Breast epithelium (tissue), 3 donors: ENCODE results near the gene TTLL11.

ENCODE experiments used
- POLR2A ChIP-seq: fragments of 450-650 bp; IDR thresholded peaks from one replicate; pipeline ENCODE4 v1.6.1; 2016; ENCODE audit warnings: antibody characterized with exemption, mild to moderate bottlenecking, moderate library complexity
- TF ChIP-seq, protein P1 (sequence below), 3 donors: fragments of 450-650 bp; IDR thresholded peaks; one replicate each; pipeline ENCODE4 v1.5.1; 2016 to 2017; ENCODE audit warnings: antibody characterized with exemption in 3 of 3, mild to moderate bottlenecking in 3 of 3, moderate library complexity in 3 of 3

DNA sequence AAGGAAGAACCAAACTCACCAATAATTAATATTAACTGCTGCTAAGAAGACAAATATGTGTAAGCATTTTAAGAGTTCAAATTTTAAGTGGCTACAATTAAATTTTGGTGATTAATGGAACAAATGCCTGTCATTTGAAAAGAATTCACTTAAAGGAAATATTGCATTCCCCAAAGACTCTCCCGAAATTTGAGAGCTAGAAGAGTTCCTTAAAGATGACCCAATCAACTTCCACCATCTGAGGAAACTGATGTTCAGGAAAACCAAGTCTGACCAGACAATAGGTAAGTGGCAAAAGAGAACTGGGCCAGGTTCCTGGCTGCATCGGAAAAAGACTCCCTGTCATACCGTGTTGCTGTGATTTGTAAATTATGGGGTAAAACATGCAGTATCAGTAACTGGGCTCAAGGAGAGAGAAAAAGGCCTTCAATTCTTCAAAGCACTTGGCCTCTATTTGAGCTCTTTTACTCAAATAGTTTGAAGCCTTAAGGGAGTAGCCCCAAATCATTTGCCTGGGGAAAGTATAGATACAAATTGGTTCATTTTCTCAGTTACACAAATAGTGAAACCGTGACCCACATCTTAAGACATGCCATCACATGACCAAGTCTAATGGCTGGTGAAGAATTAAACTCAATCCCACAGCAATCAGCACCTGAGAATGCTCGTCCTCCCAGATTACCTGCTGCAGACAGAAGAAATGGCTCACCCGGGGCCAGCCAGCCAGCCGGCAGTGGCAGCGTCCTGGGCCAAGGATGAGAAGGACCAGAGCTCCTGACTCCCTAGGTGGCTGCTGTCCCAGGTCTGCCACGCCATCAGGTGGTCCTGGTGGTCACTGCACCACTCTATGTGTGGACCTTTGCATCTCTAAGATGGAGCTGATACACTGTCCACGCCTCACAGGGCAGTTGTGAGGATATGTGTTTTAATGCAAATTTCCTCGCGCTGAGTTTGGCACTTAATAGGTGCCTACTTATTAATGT is 162.9 kb downstream of the TTLL11 start:
- TF ChIP-seq, protein P1, sequence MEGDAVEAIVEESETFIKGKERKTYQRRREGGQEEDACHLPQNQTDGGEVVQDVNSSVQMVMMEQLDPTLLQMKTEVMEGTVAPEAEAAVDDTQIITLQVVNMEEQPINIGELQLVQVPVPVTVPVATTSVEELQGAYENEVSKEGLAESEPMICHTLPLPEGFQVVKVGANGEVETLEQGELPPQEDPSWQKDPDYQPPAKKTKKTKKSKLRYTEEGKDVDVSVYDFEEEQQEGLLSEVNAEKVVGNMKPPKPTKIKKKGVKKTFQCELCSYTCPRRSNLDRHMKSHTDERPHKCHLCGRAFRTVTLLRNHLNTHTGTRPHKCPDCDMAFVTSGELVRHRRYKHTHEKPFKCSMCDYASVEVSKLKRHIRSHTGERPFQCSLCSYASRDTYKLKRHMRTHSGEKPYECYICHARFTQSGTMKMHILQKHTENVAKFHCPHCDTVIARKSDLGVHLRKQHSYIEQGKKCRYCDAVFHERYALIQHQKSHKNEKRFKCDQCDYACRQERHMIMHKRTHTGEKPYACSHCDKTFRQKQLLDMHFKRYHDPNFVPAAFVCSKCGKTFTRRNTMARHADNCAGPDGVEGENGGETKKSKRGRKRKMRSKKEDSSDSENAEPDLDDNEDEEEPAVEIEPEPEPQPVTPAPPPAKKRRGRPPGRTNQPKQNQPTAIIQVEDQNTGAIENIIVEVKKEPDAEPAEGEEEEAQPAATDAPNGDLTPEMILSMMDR (IDR thresholded peaks at IDR 0.05): no peak
- no peak for TF ChIP-seq POLR2A
